ENCODE measurements around the gene MALRD1. TPM values are rescaled to one million over a fixed set of nuclear protein-coding genes. Genes with fewer than 3 reads are reported as not detected.

The MALRD1 gene
- total RNA-seq, 2 donors from 2014 or later: 0.26 to 1.3 TPM

DNA sequence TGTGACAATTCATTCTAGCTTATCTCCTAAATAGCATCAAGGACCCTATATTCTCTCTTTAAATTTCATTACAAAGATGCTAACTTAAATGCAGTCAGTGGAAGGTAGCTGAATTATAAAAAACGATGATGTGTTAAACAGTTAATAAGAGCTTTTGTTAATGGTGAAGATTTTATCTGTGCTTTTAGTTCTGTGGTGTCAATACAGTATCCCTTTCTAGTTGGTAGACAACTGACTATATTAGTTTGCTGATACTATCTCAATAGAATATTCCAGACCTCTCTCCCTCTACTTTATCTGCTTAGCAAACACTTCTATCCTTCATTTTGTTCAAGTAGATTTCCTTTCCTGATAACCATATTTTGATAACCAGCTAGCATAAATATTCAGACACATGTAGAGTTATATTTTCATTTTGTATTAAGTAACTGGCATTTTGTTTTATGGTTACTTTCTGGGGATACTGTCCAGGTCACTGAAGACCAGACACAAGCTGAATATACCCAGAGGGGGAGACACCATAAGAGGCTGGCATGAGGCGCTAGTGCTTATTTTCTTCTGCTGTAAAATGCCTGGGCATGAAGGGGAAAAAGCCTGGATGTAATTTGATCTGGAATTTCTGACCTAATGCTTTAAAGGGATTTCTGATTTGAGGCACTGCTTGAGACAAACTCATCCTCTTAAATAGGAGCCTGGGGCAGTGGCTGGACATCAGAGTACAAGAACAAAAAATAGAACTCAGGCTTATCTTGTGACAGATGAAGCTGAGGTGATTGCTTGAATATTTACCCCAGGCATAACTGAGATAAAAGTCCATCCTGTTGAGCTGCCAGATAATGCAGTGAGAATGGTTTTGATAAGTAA is 197.5 kb downstream of the MALRD1 start:
- TF ChIP-seq, protein P1, sequence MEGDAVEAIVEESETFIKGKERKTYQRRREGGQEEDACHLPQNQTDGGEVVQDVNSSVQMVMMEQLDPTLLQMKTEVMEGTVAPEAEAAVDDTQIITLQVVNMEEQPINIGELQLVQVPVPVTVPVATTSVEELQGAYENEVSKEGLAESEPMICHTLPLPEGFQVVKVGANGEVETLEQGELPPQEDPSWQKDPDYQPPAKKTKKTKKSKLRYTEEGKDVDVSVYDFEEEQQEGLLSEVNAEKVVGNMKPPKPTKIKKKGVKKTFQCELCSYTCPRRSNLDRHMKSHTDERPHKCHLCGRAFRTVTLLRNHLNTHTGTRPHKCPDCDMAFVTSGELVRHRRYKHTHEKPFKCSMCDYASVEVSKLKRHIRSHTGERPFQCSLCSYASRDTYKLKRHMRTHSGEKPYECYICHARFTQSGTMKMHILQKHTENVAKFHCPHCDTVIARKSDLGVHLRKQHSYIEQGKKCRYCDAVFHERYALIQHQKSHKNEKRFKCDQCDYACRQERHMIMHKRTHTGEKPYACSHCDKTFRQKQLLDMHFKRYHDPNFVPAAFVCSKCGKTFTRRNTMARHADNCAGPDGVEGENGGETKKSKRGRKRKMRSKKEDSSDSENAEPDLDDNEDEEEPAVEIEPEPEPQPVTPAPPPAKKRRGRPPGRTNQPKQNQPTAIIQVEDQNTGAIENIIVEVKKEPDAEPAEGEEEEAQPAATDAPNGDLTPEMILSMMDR (IDR thresholded peaks at IDR 0.05): no peak
- no peak for TF ChIP-seq POLR2A (IDR thresholded peaks at IDR 0.05)
- WGBS, 2 donors: 51 to 67% methylated on average over 2 of the region's 2 CpGs
- no peak overlapping the region for H3K27ac ChIP-seq
- DNase-seq: no peak
- H3K4me3 ChIP-seq: no peak overlapping the region
- no peaks in the 10 kb centered on the region for H3K9me3 ChIP-seq
- intact Hi-C loops (cut with DNase I): no loop called here
- H3K27me3 ChIP-seq: no peaks in the 10 kb centered on the region
- H3K4me1 ChIP-seq: no peaks in the 10 kb centered on the region
- no peak for ATAC-seq
- no peaks in the 10 kb centered on the region for H3K36me3 ChIP-seq (replicated peaks in 1 of 2; ENCODE audit: insufficient read depth in 1 of 2, low read depth in 2 of 2)

DNA sequence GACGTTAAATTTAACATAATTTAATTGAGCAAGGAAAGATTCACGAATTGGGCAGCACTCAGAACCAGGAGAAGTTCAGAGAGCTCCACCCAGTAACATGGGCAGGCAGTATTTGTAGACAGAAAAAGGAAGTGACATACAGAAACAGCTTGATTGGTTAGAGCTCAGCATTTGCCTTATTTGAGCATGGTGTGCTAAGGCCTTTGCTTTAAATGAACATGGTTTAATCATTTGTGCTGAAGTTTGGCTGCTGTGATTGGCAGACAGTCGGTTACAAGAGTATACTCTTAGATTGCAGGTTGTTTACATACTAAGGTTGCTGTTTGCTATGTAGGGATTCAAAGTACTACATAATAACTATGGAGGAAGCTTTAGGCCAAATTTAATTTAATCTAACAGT is 199.2 kb downstream of the MALRD1 start:
- TF ChIP-seq, protein P1 (IDR thresholded peaks at IDR 0.05): no peak
- no peak for TF ChIP-seq POLR2A (IDR thresholded peaks at IDR 0.05)
- Histone ChIP-seq H3K36me3 (replicated peaks in 1 of 2; ENCODE audit: insufficient read depth in 1 of 2, low read depth in 2 of 2) (no peaks in the 10 kb centered on the region), H3K9me3 (no peaks in the 10 kb centered on the region), H3K27me3 (no peaks in the 10 kb centered on the region), H3K4me3 (no peak overlapping the region), H3K27ac (no peak overlapping the region), H3K4me1 (no peaks in the 10 kb centered on the region)
- no peak for ATAC-seq
- intact Hi-C loops (cut with DNase I): no loop called here
- DNase-seq: no peak
- 37 to 46% methylated on average over 3 of the region's 3 CpGs for WGBS, 2 donors

DNA sequence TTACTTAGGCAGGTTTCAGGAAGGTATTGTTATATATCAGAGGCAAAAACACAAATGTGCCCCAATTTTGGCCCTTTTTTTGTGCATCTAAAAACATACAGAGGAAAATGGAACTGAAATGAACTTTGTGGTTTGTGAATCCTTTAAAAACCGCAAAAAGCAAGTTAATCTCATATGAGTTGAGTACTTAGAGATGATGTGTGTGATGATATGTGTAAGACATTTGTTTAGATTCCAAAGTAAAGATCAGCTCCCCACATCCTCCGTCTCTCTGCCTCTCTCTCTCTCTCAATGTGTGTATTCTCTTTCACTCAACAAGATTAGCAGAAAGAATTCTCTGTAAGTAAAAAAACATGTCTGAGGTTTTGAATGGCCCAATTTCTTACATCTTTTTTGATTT is 201.9 kb downstream of the MALRD1 start:
- no peaks in the 10 kb centered on the region for H3K4me1 ChIP-seq
- intact Hi-C loops (cut with DNase I): no loop called here
- no peaks in the 10 kb centered on the region for H3K27me3 ChIP-seq
- H3K9me3 ChIP-seq: no peaks in the 10 kb centered on the region
- no peak overlapping the region for H3K4me3 ChIP-seq
- DNase-seq (no peak), ATAC-seq (no peak)
- no peak for TF ChIP-seq POLR2A (IDR thresholded peaks at IDR 0.05)
- TF ChIP-seq, protein P1 (IDR thresholded peaks at IDR 0.05): no peak
- no peaks in the 10 kb centered on the region for H3K36me3 ChIP-seq (replicated peaks in 1 of 2; ENCODE audit: insufficient read depth in 1 of 2, low read depth in 2 of 2)
- 44 to 50% methylated on average over 2 of the region's 2 CpGs for WGBS, 2 donors
- H3K27ac ChIP-seq: no peak overlapping the region

DNA sequence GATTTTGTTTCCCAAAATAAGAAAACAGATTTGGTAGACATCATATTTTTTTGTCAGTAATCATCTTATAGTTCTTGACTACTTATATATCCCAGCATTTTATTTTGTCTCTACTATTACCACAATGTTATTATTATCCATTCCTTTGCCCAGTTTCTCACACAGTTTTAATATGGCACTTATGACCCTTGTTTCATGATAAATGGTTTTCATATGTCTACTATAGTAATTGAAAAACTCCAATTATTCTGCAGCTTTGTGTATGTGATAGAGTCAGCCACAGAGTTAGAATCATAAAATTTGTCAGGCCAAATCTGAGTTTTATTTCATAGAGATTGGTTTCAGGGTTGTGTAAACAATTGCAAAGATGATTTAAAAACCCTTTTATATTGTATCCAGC is 203.9 kb downstream of the MALRD1 start:
- Histone ChIP-seq H3K4me1 (no peaks in the 10 kb centered on the region), H3K9me3 (no peaks in the 10 kb centered on the region), H3K27ac (no peak overlapping the region), H3K27me3 (no peaks in the 10 kb centered on the region), H3K36me3 (replicated peaks in 1 of 2; ENCODE audit: insufficient read depth in 1 of 2, low read depth in 2 of 2) (no peaks in the 10 kb centered on the region), H3K4me3 (no peak overlapping the region)
- intact Hi-C loops (cut with DNase I): no loop called here
- ATAC-seq (no peak), DNase-seq (no peak)
- TF ChIP-seq, protein P1 (IDR thresholded peaks at IDR 0.05): no peak
- no peak for TF ChIP-seq POLR2A (IDR thresholded peaks at IDR 0.05)

DNA sequence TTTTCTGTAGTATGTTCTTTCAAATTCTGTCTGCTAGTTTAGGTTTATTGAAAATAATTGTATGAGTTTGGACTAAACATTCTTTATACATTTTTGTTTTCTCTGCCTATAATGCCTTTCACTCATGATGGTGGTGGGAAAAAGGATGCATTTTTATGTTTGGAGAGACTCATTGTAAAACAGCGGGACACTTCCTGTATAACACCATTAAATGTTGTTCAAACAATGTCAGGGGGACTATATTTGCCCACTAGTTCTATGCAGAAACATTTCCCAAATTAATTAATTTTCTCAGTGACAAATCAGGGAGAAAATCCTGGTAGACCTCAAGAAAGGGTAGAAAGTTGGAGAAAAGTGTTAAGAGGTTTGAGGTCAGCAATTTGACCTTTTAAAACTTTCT is 207.7 kb downstream of the MALRD1 start:
- H3K36me3 ChIP-seq (replicated peaks in 1 of 2; ENCODE audit: insufficient read depth in 1 of 2, low read depth in 2 of 2): no peaks in the 10 kb centered on the region
- DNase-seq (no peak), ATAC-seq (no peak)
- no peak overlapping the region for H3K4me3 ChIP-seq
- intact Hi-C loops (cut with DNase I): no loop called here
- TF ChIP-seq, protein P1 (IDR thresholded peaks at IDR 0.05): no peak
- no peak for TF ChIP-seq POLR2A (IDR thresholded peaks at IDR 0.05)
- 17 to 30% methylated on average over 1 of the region's 1 CpG for WGBS, 2 donors
- no peak overlapping the region for H3K27ac ChIP-seq
- no peaks in the 10 kb centered on the region for H3K4me1 ChIP-seq
- H3K9me3 ChIP-seq: no peaks in the 10 kb centered on the region
- no peaks in the 10 kb centered on the region for H3K27me3 ChIP-seq

Measured in body of pancreas (tissue), 4 donors.